Breast epithelium (tissue), 3 donors: Measurements from ENCODE around the gene SAPCD2.

Experiments
- POLR2A ChIP-seq: fragments of 450-650 bp; IDR thresholded peaks from one replicate; pipeline ENCODE4 v1.6.1; 2016; ENCODE audit warnings: antibody characterized with exemption, mild to moderate bottlenecking, moderate library complexity
- POLR2AphosphoS5 ChIP-seq, 3 donors: sonication (generic); formaldehyde crosslinking; IDR thresholded peaks; one replicate each; pipeline ENCODE4 v1.6.1; 2017; ENCODE audit warnings: antibody characterized with exemption in 3 of 3
- TF ChIP-seq, protein P1 (sequence below), 3 donors: fragments of 450-650 bp; IDR thresholded peaks; one replicate each; pipeline ENCODE4 v1.5.1; 2016 to 2017; ENCODE audit warnings: antibody characterized with exemption in 3 of 3, mild to moderate bottlenecking in 3 of 3, moderate library complexity in 3 of 3

DNA sequence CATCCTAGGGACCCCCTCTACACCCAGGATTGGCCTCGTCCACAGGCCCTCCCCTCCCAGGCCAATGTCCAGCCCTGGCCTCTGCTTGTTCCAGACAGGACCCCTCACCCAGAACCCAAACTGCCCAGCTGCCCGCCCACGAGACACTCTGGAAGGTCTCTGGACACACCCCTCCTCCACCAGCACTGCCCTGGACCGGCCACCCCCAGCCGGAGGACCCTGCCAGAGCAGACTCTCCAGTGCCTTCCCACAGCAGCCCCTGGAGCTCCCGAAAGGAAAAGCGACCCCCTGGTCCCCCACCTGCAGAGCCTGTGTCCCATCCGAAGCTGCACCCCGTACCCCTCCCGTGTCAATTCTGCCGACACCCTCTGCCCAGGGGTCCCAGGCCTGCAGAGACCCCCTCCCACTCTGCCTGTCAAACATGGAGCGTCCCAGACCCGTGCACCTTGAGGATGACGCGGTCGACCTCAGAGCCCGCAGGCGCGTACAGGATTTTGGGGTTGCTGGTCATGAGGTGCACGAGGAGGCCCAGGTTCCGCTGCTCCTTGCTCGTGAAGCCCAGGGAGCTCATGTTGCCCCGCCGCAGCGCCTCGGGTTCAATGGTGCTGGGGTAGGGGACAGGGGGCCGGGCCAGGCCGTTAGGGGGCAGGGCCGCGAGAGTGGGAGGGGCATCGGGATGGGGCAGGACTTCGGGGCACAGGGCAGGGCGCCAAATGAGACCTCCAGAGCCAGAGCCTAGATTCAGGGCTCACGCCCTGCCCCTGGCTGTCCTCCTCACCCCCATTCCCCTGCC is 50.3 kb downstream of the SAPCD2 start:
- TF ChIP-seq, protein P1, sequence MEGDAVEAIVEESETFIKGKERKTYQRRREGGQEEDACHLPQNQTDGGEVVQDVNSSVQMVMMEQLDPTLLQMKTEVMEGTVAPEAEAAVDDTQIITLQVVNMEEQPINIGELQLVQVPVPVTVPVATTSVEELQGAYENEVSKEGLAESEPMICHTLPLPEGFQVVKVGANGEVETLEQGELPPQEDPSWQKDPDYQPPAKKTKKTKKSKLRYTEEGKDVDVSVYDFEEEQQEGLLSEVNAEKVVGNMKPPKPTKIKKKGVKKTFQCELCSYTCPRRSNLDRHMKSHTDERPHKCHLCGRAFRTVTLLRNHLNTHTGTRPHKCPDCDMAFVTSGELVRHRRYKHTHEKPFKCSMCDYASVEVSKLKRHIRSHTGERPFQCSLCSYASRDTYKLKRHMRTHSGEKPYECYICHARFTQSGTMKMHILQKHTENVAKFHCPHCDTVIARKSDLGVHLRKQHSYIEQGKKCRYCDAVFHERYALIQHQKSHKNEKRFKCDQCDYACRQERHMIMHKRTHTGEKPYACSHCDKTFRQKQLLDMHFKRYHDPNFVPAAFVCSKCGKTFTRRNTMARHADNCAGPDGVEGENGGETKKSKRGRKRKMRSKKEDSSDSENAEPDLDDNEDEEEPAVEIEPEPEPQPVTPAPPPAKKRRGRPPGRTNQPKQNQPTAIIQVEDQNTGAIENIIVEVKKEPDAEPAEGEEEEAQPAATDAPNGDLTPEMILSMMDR (IDR thresholded peaks at IDR 0.05): no peak
- TF ChIP-seq POLR2A: no peak
- TF ChIP-seq POLR2AphosphoS5 (IDR thresholded peaks at IDR 0.05): no peak
